ENCODE measurements around the gene TEAD4.

GRCh38 chr12:3077572-3078081 lies 118.4 kb downstream of the TEAD4 start:
- TF ChIP-seq GATA2 (IDR thresholded peaks at IDR 0.05; ENCODE audit: low read depth, low read length), result no peak
- TF ChIP-seq GATA3 (IDR thresholded peaks at IDR 0.05; ENCODE audit: low read depth, low read length), result no peak
